ENCODE results near the gene LYZ.

GRCh38 chr12:69354556-69355187 is 6.5 kb downstream of the LYZ start:
- TF ChIP-seq POLR2A (IDR thresholded peaks at IDR 0.05; ENCODE audit: borderline replicate concordance, extremely low read depth, insufficient read depth, insufficient read length) (no peak), EZH2 (IDR thresholded peaks at IDR 0.05) (no peak), POLR2AphosphoS5 (IDR thresholded peaks at IDR 0.05; ENCODE audit: low read depth, low read length) (no peak), SP1 (IDR thresholded peaks at IDR 0.05; ENCODE audit: low read depth) (no peak), ZBTB33 (IDR thresholded peaks at IDR 0.05; ENCODE audit: extremely low read depth, insufficient replicate concordance, low read length) (no peak), ZFX (IDR thresholded peaks at IDR 0.05) (no peak)
- TF ChIP-seq, protein P1, sequence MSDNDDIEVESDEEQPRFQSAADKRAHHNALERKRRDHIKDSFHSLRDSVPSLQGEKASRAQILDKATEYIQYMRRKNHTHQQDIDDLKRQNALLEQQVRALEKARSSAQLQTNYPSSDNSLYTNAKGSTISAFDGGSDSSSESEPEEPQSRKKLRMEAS (IDR thresholded peaks at IDR 0.05): no peak
- TF ChIP-seq, protein P2, sequence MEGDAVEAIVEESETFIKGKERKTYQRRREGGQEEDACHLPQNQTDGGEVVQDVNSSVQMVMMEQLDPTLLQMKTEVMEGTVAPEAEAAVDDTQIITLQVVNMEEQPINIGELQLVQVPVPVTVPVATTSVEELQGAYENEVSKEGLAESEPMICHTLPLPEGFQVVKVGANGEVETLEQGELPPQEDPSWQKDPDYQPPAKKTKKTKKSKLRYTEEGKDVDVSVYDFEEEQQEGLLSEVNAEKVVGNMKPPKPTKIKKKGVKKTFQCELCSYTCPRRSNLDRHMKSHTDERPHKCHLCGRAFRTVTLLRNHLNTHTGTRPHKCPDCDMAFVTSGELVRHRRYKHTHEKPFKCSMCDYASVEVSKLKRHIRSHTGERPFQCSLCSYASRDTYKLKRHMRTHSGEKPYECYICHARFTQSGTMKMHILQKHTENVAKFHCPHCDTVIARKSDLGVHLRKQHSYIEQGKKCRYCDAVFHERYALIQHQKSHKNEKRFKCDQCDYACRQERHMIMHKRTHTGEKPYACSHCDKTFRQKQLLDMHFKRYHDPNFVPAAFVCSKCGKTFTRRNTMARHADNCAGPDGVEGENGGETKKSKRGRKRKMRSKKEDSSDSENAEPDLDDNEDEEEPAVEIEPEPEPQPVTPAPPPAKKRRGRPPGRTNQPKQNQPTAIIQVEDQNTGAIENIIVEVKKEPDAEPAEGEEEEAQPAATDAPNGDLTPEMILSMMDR (IDR thresholded peaks at IDR 0.05 in 2 of 3, conservative IDR thresholded peaks at IDR 0.05 in 1 of 3; ENCODE audit: borderline replicate concordance in 1 of 3, insufficient read depth in 1 of 3, low read depth in 2 of 3, low read length in 2 of 3): no peak
